Endometrium (tissue), 2 donors: ENCODE results near the gene MTARC2.
"Not testable (repeated sequence)": the region's sequence is repeated elsewhere in the genome, so short reads cannot be mapped to it uniquely, and the experiment has no call there.

Experiments
- FAIRE-seq: peaks from 2 replicates; lab custom pipeline; 2012; peaks lifted over from hg19 to GRCh38; lab: Jason Lieb, UNC
- donor health status: control.
- donor health status: control.

Gene MTARC2

GRCh38 chr1:220732621-220733020 lies 15.5 kb upstream of the MTARC2 start:
- no peak for FAIRE-seq

DNA sequence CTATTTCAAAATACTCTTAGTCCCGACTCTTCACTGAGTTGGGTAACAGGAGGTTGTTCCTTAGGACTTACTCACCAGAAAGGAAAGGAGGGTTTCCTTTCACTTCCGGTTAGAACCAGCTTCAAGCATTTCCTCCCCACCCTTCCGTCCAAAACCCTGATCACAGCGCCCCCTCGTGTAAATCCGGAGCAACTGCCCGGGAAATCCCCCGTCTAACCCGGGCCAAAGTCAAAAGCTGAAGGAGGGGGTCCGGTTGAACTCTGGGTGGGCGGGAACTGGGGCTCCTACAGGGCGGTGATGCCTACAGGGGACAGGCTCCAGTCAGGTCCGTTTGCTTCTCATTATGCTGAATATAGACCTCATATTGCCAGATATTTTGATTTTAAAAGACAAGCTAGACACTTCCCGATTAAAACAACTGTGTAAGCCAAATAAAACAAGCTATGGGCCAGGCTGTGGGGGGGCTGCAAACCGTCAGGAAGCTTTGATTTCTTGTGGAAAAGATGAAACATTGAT lies 15.0 kb upstream of the MTARC2 start:
- FAIRE-seq: no peak

- no peak for FAIRE-seq
These were observed 13.4 kb upstream of the MTARC2 start for GRCh38 chr1:220734571-220735326.

- FAIRE-seq: not testable (repeated sequence)
These were observed 11.8 kb upstream of the MTARC2 start for GRCh38 chr1:220736283-220736682.

DNA sequence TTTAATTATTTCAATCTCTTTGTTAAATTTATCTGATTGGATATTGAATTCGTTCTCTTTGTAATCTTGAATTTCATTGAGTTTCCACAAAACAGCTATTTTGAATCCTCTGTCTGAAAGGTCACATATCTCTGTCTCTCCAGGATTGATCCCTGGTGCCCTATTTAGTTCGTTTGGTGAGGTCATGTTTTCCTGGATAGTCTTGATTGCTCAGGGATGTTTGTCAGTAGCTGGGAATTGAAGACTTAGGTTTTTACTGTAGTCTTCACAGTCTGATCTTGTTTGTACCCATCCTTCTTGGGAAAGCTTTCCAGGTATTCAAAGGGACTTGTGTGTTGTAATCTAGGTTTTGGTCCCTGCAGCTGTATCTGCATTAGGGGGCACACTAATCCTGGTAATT lies 6.8 kb upstream of the MTARC2 start:
- FAIRE-seq: no peak

DNA sequence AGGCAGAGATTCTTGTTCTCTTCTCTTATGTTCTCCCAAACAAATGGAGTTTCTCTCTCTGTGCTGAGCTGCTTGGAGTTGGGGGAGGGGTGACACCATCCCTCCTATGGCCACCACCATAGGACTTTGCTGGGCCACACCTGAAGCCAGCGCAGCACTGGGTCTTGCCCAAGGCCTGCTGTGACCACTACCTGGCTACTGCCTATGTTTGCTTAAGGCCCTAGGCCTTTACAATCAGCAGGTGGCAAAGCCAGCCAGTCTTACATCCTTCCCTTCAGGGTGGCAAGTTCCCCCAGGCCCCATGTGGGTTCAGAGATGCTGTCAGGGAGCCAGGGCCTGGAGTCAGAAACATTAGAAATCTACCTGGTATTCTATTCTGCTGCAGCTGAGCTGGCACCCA lies 6.3 kb upstream of the MTARC2 start:
- FAIRE-seq: no peak

DNA sequence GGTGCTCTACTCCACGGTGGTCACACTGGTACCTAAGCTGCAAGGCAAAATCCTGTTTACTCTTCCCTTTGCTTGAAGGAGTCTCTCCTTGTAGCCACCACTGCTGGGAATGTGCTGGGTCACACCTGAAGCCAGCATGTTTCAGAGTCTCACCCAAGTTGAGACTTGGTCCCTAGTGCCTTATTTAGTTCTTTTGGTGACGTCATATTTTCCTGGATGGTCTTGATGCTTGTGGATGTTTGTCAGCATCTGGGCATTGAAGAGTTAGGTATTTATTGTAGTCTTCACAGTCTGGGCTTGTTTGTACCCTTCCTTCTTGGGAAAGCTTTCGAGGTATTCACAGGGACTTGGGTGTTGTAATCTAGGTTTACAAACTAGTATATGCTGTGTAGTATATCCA lies 5.6 kb upstream of the MTARC2 start:
- no peak for FAIRE-seq

GRCh38 chr1:220746851-220747250 lies 1.3 kb upstream of the MTARC2 start:
- no peak for FAIRE-seq

DNA sequence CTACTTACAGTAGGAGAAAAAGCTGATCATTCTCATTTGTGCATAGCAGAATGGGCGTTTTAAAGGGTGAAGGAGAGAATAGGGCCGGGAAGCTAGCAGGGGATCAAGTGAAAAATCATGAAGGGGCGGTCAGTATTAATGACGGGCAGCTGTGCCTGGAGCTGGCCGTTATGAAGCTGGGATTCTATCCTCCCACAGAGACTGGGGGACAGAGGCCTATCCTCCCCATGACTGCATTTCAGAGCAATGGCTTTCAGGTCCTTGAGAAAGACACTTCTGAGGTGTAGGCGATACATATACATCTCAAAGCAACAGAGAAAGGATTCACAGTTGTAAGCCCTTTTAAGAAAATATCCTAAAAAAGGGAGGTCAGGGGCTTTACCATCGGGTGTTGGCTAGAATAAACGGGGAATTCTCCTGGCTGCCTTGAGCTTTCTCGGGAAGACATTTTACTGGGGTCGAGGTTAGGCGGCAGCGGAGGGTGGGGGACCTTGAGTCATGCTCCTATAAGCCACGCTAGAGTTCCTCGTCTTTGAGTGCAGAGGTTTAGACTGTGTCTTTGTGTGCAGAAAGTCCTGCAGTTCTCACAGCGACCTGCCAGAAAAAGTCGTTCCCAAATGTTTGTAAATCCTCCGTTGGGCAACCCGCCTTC lies 559 bp upstream of the MTARC2 start:
- no peak for FAIRE-seq

DNA sequence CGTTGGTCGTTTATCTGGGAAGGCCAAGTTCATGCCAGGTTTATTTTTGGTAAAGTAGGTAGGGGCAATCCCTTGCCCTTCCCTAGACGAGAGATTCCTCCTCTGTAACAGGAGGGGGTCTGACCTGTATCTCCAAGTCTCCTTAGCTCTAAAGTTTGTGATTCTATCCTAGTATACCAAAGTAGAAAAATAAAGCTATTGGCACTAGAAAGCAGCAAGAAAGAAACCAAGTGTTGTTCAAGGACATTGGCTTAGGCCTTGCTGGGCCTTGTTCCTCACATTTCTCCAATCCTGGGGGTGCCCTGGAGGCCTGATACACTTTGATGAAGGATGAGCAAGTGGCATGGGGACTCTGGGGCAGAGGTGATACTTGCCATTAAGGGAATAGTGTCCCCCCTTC lies 814 bp downstream of the MTARC2 start:
- no peak for FAIRE-seq

- no peak for FAIRE-seq
These were observed 2.0 kb downstream of the MTARC2 start for GRCh38 chr1:220750131-220750515.

DNA sequence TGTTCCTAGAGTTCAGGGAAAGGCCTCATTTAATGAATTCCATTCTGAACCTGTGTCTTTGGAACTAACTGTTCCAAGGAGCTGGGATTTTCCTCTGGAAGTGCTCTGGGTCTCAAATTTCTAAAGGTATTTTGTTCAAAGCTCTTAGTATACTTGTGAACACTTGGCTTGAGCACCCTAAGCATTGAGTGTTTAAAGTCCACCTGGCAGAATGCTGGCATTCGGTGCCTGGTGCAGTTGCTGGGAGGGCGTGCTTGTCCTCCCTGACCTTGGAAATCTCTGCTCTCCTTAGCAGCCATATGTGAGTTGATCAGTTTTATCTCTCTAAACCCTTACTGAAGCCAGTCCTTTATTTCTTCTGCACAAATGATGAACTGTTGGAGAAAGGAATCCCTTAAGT lies 3.0 kb downstream of the MTARC2 start:
- FAIRE-seq: no peak

- no peak for FAIRE-seq
These were observed 6.2 kb downstream of the MTARC2 start for GRCh38 chr1:220754212-220754917.

DNA sequence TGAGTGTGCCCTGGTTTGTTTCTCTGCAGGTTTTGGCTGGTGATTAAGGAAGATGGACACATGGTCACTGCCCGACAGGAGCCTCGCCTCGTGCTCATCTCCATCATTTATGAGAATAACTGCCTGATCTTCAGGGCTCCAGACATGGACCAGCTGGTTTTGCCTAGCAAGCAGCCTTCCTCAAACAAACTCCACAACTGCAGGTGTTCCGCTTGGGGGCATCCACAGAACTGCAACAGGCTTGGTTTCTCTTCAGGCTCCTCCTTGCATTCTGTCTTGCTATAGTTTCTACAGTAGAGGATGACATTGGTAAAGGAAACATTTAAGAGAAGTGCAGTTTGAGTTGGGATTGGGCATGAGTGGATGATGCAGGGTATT lies 6.8 kb downstream of the MTARC2 start:
- no peak for FAIRE-seq

- FAIRE-seq: no peak
These were observed 7.2 kb downstream of the MTARC2 start for GRCh38 chr1:220755309-220755708.

GRCh38 chr1:220757441-220757840 lies 9.3 kb downstream of the MTARC2 start:
- no peak for FAIRE-seq

GRCh38 chr1:220759147-220759546 lies 11.0 kb downstream of the MTARC2 start:
- no peak for FAIRE-seq

GRCh38 chr1:220761688-220762427 lies 13.7 kb downstream of the MTARC2 start:
- no peak for FAIRE-seq

DNA sequence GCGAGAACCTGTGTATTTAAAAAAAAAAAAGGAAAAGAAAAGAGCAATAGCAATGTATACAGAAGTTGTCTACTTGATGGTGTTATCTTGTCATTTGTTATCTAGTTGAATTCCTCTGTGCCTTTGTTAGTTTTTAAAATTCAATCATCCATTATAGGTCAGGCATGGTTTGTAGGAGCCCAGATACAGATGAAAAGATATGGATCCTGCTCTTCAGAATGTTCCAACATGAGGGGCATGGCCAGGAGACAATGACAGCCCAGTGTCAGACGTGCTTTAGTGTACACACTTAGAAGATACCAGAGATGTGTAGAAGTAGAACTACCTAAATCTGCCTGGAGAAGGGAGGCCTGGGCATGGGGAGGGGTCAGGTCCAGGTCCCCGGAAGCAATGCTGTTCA lies 16.6 kb downstream of the MTARC2 start:
- FAIRE-seq: no peak

GRCh38 chr1:220767312-220768125 lies 19.4 kb downstream of the MTARC2 start:
- FAIRE-seq: no peak

DNA sequence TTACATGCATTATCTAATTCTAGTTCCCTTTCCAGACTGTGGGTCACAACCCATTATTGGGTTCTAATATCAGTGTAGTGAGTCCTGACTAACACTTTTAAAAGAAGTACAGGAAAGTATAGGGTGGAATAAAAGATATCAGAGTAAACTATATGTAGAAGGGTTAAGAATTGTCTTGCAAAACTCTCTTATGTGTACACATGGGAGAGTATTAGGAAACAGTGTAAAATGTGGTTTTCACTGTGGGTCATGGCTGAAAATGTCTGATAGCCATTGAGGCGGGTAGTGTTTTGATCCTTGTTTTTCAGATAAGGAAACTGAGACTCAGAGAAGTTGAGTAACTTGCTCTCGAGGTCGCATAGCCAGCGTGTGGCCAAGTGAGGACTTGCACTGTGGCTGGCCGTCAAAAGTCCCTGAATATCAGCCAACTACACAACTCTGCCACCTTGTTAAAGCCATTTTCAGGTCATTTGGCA lies 20.0 kb downstream of the MTARC2 start:
- no peak for FAIRE-seq
